Measurements from ENCODE around the gene RPS3.

DNA sequence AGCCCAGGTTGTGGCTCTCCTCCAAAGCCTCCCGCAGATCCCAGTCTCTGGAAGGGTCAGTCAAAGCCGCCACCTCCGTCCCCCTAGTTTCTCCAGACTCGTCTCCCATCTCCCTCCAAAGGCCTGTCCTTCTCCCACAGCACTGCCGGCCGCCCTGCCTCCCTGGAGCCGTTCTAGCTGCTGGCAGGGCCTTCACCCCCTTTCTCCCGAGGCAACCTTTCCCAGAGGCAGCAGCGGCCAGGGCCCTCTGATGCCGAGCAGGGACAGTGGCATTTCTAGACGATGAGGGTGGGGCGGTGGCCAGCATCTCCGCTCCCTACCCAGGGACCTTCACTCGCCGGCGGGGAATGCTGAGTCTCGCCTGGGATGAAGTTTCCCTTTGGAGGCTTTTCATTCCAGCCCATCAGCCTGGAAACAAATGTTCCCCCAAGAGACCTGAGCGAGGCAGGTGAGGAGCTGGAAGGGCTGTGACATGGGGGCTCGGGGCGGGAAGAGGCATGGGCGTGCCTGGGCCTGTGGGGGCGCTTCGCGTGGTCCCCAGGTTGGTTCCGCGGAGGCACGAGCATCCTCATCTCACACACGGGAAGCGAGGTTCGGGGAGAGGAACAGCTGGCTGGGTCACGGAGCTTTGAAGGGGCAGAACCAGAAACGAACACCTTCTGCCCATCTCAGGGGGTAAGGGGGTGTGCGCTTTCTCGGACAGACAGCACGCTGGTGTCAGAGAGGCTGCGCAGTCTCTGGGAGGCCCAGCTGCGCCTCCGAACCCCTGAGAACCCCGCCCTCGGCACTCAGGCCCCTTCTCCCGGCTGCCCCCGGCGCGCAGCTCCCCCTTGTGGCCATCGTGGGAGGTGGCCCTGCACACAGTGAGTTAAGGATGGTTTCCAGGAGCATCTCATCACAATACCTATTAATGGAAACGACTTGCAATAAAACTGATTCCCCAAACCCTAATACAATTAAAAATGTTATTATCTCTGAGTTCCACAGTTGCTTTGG, 51.8 kb downstream of the RPS3 start:
- TF ChIP-seq, protein P1, sequence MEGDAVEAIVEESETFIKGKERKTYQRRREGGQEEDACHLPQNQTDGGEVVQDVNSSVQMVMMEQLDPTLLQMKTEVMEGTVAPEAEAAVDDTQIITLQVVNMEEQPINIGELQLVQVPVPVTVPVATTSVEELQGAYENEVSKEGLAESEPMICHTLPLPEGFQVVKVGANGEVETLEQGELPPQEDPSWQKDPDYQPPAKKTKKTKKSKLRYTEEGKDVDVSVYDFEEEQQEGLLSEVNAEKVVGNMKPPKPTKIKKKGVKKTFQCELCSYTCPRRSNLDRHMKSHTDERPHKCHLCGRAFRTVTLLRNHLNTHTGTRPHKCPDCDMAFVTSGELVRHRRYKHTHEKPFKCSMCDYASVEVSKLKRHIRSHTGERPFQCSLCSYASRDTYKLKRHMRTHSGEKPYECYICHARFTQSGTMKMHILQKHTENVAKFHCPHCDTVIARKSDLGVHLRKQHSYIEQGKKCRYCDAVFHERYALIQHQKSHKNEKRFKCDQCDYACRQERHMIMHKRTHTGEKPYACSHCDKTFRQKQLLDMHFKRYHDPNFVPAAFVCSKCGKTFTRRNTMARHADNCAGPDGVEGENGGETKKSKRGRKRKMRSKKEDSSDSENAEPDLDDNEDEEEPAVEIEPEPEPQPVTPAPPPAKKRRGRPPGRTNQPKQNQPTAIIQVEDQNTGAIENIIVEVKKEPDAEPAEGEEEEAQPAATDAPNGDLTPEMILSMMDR (IDR thresholded peaks at IDR 0.05): no peak
- no peak for TF ChIP-seq POLR2A (IDR thresholded peaks at IDR 0.05)
- TF ChIP-seq POLR2AphosphoS5 (IDR thresholded peaks at IDR 0.05): no peak

Measured in breast epithelium (tissue), 3 donors.